Measurements from ENCODE around the gene PPP1R14D.

PPP1R14D gene

GRCh38 chr15:40853241-40853890, 24.9 kb upstream of the PPP1R14D start:
- no peak for DNase-seq (ENCODE audit: low read depth in 3 of 3)

- DNase-seq (ENCODE audit: low read depth in 3 of 3): no peak
Observed at GRCh38 chr15:40852529-40852928, 24.0 kb upstream of the PPP1R14D start.

- no peak for DNase-seq (ENCODE audit: low read depth in 3 of 3)
Observed at GRCh38 chr15:40850576-40851112, 22.1 kb upstream of the PPP1R14D start.

- no peak for DNase-seq (ENCODE audit: low read depth in 3 of 3)
Observed at GRCh38 chr15:40847223-40847961, 18.9 kb upstream of the PPP1R14D start.

GRCh38 chr15:40846841-40847222, 18.3 kb upstream of the PPP1R14D start:
- no peak for DNase-seq (ENCODE audit: low read depth in 3 of 3)

- DNase-seq (ENCODE audit: low read depth in 3 of 3): no peak
Observed at GRCh38 chr15:40845511-40846284, 17.2 kb upstream of the PPP1R14D start.

- DNase-seq (ENCODE audit: low read depth in 3 of 3): no peak
Observed at GRCh38 chr15:40845036-40845435, 16.5 kb upstream of the PPP1R14D start.

- DNase-seq (ENCODE audit: low read depth in 3 of 3): peak in 1 of 3 experiments; percentile 31
Observed at GRCh38 chr15:40844696-40845030, 16.2 kb upstream of the PPP1R14D start.

GRCh38 chr15:40843885-40844695, 15.6 kb upstream of the PPP1R14D start, which contains the start of gene SPINT1:
SPINT1 (plus strand) TSS chr15:40844048; CDS start chr15:40844555, 507 bp downstream.
- DNase-seq (ENCODE audit: low read depth in 3 of 3): peak; percentile 61 to 71 (median 69)

- no peak for DNase-seq (ENCODE audit: low read depth in 3 of 3)
Observed at GRCh38 chr15:40843261-40843884, 14.9 kb upstream of the PPP1R14D start.

GRCh38 chr15:40841741-40842140, 13.2 kb upstream of the PPP1R14D start:
- DNase-seq (ENCODE audit: low read depth in 3 of 3): no peak

- DNase-seq (ENCODE audit: low read depth in 3 of 3): no peak
Observed at GRCh38 chr15:40838756-40839155, 10.2 kb upstream of the PPP1R14D start.

GRCh38 chr15:40836020-40836419, 7.5 kb upstream of the PPP1R14D start:
- DNase-seq (ENCODE audit: low read depth in 3 of 3): no peak

GRCh38 chr15:40832903-40833302, 4.4 kb upstream of the PPP1R14D start:
- DNase-seq (ENCODE audit: low read depth in 3 of 3): no peak

GRCh38 chr15:40831861-40832260, 3.4 kb upstream of the PPP1R14D start:
- no peak for DNase-seq (ENCODE audit: low read depth in 3 of 3)

GRCh38 chr15:40830884-40831283, 2.4 kb upstream of the PPP1R14D start:
- no peak for DNase-seq (ENCODE audit: low read depth in 3 of 3)

- no peak for DNase-seq (ENCODE audit: low read depth in 3 of 3)
Observed at GRCh38 chr15:40829115-40829514, 607 bp upstream of the PPP1R14D start.

GRCh38 chr15:40826423-40827075, 2.0 kb downstream of the PPP1R14D start:
- no peak for DNase-seq (ENCODE audit: low read depth in 3 of 3)

GRCh38 chr15:40825661-40826422, 2.7 kb downstream of the PPP1R14D start:
- DNase-seq (ENCODE audit: low read depth in 3 of 3): no peak
